ENCODE data around the gene FSD1L. TPM values are rescaled to one million over a fixed set of nuclear protein-coding genes. Genes with fewer than 3 reads are reported as not detected.

The FSD1L gene
- total and polyA plus RNA-seq, 2 donors (not counting 1 experiment from before 2014, with no cell fraction given): 0.70 to 15.2 TPM

GRCh38 chr9:105449081-105449480 is 1.2 kb downstream of the FSD1L start:
- ATAC-seq (ENCODE audit: low read depth) (no peak), DNase-seq (no peak)
- H3K4me3 ChIP-seq (ENCODE audit: control extremely low read depth in 1 of 5, extremely low read depth in 1 of 5, insufficient read depth in 1 of 5, low read depth in 2 of 5, low read length in 4 of 5): no peak overlapping the region
- no peaks in the 10 kb centered on the region for H3K27me3 ChIP-seq (replicated peaks in 1 of 4; ENCODE audit: control extremely low read depth in 1 of 4, control insufficient read depth in 3 of 4, insufficient read depth in 4 of 4, low read length in 3 of 4)
- H4K20me1 ChIP-seq (ENCODE audit: control insufficient read depth, insufficient read depth, low read length, poor library complexity, severe bottlenecking): no peaks in the 10 kb centered on the region
- H3K79me2 ChIP-seq (ENCODE audit: control insufficient read depth, insufficient read depth, low read length): no peaks in the 10 kb centered on the region
- H3K9ac ChIP-seq (ENCODE audit: low read length): no peak overlapping the region
- no peak for TF ChIP-seq CTCF (IDR thresholded peaks at IDR 0.05)
- TF ChIP-seq EZH2 (IDR thresholded peaks at IDR 0.05; ENCODE audit: borderline replicate concordance, insufficient read depth, low read depth, low read length, poor library complexity, severe bottlenecking): no peak
- no peaks in the 10 kb centered on the region for H3K36me3 ChIP-seq (replicated peaks in 1 of 2; ENCODE audit: control extremely low read depth in 1 of 2, control insufficient read depth in 1 of 2, extremely low read depth in 1 of 2, insufficient read depth in 2 of 2, low read length in 1 of 2)
- no peak overlapping the region for H3K27ac Mint-ChIP-seq
- peaks cover 17% of the 10 kb centered on the region for H3K4me1 Mint-ChIP-seq
- no peak overlapping the region for H2AFZ ChIP-seq (ENCODE audit: insufficient read depth, low read depth, low read length, poor library complexity, severe bottlenecking)
- no peaks in the 10 kb centered on the region for H3K9me3 ChIP-seq (ENCODE audit: control extremely low read depth in 1 of 3, control insufficient read depth in 2 of 3, insufficient read depth in 1 of 3, low read length in 2 of 3)
- H3K4me2 ChIP-seq (replicated peaks; ENCODE audit: low read depth, low read length, poor library complexity, severe bottlenecking): peak overlapping the region; percentile 91
- peaks cover 9 to 11% of the 10 kb centered on the region in 2 donors for H3K4me1 ChIP-seq (ENCODE audit: control insufficient read depth in 2 of 2, insufficient read depth in 2 of 2, low read length in 2 of 2)
- CTCF ChIA-PET: no interaction called here
- POLR2A ChIA-PET: no interaction called here
- no peak overlapping the region for H3K27ac ChIP-seq (ENCODE audit: low read length in 2 of 2)
- peak overlapping the region; percentile 90 for H3K4me3 Mint-ChIP-seq
- no peaks in the 10 kb centered on the region for H3K9me3 Mint-ChIP-seq (ENCODE audit: insufficient read depth)
- no CpG with 5 or more reads among the region's 2 CpGs for WGBS (ENCODE audit: insufficient coverage)
- intact Hi-C loops (cut with micrococcal nuclease): loop anchor here (2.0 to 10.0 kb wide), 3 partner anchors 108 to 704 kb away; partner anchors contain the start of genes FKTN, NIPSNAP3A and SLC44A1
- no peaks in the 10 kb centered on the region for H3K27me3 Mint-ChIP-seq

GRCh38 chr9:105452185-105452584 is 4.4 kb downstream of the FSD1L start:
- Histone ChIP-seq H3K36me3 (replicated peaks in 1 of 2; ENCODE audit: control extremely low read depth in 1 of 2, control insufficient read depth in 1 of 2, extremely low read depth in 1 of 2, insufficient read depth in 2 of 2, low read length in 1 of 2) (no peaks in the 10 kb centered on the region), H3K4me2 (replicated peaks; ENCODE audit: low read depth, low read length, poor library complexity, severe bottlenecking) (no peak overlapping the region), H2AFZ (ENCODE audit: insufficient read depth, low read depth, low read length, poor library complexity, severe bottlenecking) (no peak overlapping the region), H3K27ac (ENCODE audit: low read length in 2 of 2) (no peak overlapping the region), H3K27me3 (replicated peaks in 1 of 4; ENCODE audit: control extremely low read depth in 1 of 4, control insufficient read depth in 3 of 4, insufficient read depth in 4 of 4, low read length in 3 of 4) (no peaks in the 10 kb centered on the region), H3K9ac (ENCODE audit: low read length) (no peak overlapping the region), H3K9me3 (ENCODE audit: control extremely low read depth in 1 of 3, control insufficient read depth in 2 of 3, insufficient read depth in 1 of 3, low read length in 2 of 3) (no peaks in the 10 kb centered on the region), H4K20me1 (ENCODE audit: control insufficient read depth, insufficient read depth, low read length, poor library complexity, severe bottlenecking) (no peaks in the 10 kb centered on the region), H3K4me1 (ENCODE audit: control insufficient read depth in 2 of 2, insufficient read depth in 2 of 2, low read length in 2 of 2) (peaks cover 9 to 11% of the 10 kb centered on the region in 2 donors), H3K4me3 (ENCODE audit: control extremely low read depth in 1 of 5, extremely low read depth in 1 of 5, insufficient read depth in 1 of 5, low read depth in 2 of 5, low read length in 4 of 5) (no peak overlapping the region), H3K79me2 (ENCODE audit: control insufficient read depth, insufficient read depth, low read length) (no peaks in the 10 kb centered on the region)
- POLR2A ChIA-PET: no interaction called here
- Mint-ChIP-seq H3K27me3 (no peaks in the 10 kb centered on the region), H3K4me1 (peaks cover 17% of the 10 kb centered on the region), H3K9me3 (ENCODE audit: insufficient read depth) (no peaks in the 10 kb centered on the region), H3K27ac (no peak overlapping the region), H3K4me3 (no peak overlapping the region)
- no peak for TF ChIP-seq EZH2 (IDR thresholded peaks at IDR 0.05; ENCODE audit: borderline replicate concordance, insufficient read depth, low read depth, low read length, poor library complexity, severe bottlenecking)
- TF ChIP-seq CTCF (IDR thresholded peaks at IDR 0.05): no peak
- WGBS (ENCODE audit: insufficient coverage): no CpG with 5 or more reads among the region's 3 CpGs
- DNase-seq (no peak), ATAC-seq (ENCODE audit: low read depth) (no peak)
- intact Hi-C loops (cut with micrococcal nuclease): no loop called here
- CTCF ChIA-PET: interaction anchor here (1.7 kb wide), 1 partner anchor 37 kb away, joined by 4 read pairs; no protein-coding TSS in a partner anchor
